Activated CD4-positive, alpha-beta T cell treated with anti-CD3 and anti-CD28 coated beads, Interleukin-2, Interleukin-6, amounts not matched to agents 100 ng/mL and 50 ng/mL, durations not matched to agents 16 hours and 8 hours (primary cell): Measurements from ENCODE around the gene SORCS3.
"Not testable (repeated sequence)": the region's sequence is repeated elsewhere in the genome, so short reads cannot be mapped to it uniquely, and the experiment has no call there.

ENCODE experiments used
- DNase-seq: peaks from one replicate; pipeline ENCODE4 v3.0.0-alpha.2; 2020

Gene SORCS3

GRCh38 chr10:104694074-104694473, 53.0 kb downstream of the SORCS3 start:
- no peak for DNase-seq

- not testable (repeated sequence) for DNase-seq
Measured at GRCh38 chr10:104703262-104703661, 62.2 kb downstream of the SORCS3 start.

- no peak for DNase-seq
Measured at GRCh38 chr10:104706886-104707285, 65.8 kb downstream of the SORCS3 start.

- no peak for DNase-seq
Measured at GRCh38 chr10:104707602-104708459, 66.7 kb downstream of the SORCS3 start.

- DNase-seq, result no peak
Measured at GRCh38 chr10:104711302-104711721, 70.2 kb downstream of the SORCS3 start.

- not testable (repeated sequence) for DNase-seq
Measured at GRCh38 chr10:104730593-104730992, 89.5 kb downstream of the SORCS3 start.

GRCh38 chr10:104731192-104731591, 90.1 kb downstream of the SORCS3 start:
- no peak for DNase-seq

- DNase-seq, result no peak
Measured at GRCh38 chr10:104732222-104732621, 91.1 kb downstream of the SORCS3 start.

GRCh38 chr10:104734433-104734832, 93.3 kb downstream of the SORCS3 start:
- DNase-seq, result no peak

GRCh38 chr10:104735036-104735756, 94.1 kb downstream of the SORCS3 start:
- DNase-seq, result no peak

- DNase-seq, result no peak
Measured at GRCh38 chr10:104735757-104736391, 94.8 kb downstream of the SORCS3 start.

GRCh38 chr10:104741127-104741526, 100.0 kb downstream of the SORCS3 start:
- DNase-seq, result no peak

GRCh38 chr10:104744052-104744451, 103.0 kb downstream of the SORCS3 start:
- no peak for DNase-seq

GRCh38 chr10:104750291-104750690, 109.2 kb downstream of the SORCS3 start:
- DNase-seq, result no peak

- DNase-seq, result no peak
Measured at GRCh38 chr10:104762793-104763192, 121.7 kb downstream of the SORCS3 start.

- DNase-seq, result no peak
Measured at GRCh38 chr10:104766341-104766740, 125.3 kb downstream of the SORCS3 start.

- no peak for DNase-seq
Measured at GRCh38 chr10:104767282-104767681, 126.2 kb downstream of the SORCS3 start.

GRCh38 chr10:104767745-104768144, 126.7 kb downstream of the SORCS3 start:
- no peak for DNase-seq

GRCh38 chr10:104773105-104773504, 132.0 kb downstream of the SORCS3 start:
- DNase-seq, result no peak

GRCh38 chr10:104774234-104774633, 133.1 kb downstream of the SORCS3 start:
- DNase-seq, result no peak

- no peak for DNase-seq
Measured at GRCh38 chr10:104777086-104777799, 136.2 kb downstream of the SORCS3 start.

GRCh38 chr10:104778371-104778770, 137.3 kb downstream of the SORCS3 start:
- DNase-seq, result no peak

GRCh38 chr10:104779701-104780100, 138.6 kb downstream of the SORCS3 start:
- no peak for DNase-seq
